ENCODE results near the gene DMRTC2.

DNA sequence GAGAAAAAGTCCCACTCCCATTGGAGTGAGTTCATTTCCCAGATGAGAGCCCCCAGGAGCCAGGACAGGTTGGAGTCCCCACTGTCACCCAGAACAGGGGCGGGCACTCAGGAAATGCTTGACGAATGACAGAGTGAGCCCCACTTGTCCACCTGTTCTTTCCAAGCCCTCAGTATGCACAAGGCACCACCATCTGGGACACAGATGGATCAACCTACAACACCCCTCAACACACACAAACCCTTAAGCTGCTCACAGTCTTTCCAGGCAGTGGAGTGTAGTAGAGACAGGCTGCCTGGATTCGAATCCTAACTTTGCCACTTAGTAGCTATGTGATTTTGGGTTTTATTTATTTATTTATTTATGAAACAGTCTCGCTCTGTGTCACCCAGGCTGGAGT, 46.1 kb downstream of the DMRTC2 start:
- TF ChIP-seq EZH2 (IDR thresholded peaks at IDR 0.05; ENCODE audit: low read length): no peak
- TF ChIP-seq, protein P1, sequence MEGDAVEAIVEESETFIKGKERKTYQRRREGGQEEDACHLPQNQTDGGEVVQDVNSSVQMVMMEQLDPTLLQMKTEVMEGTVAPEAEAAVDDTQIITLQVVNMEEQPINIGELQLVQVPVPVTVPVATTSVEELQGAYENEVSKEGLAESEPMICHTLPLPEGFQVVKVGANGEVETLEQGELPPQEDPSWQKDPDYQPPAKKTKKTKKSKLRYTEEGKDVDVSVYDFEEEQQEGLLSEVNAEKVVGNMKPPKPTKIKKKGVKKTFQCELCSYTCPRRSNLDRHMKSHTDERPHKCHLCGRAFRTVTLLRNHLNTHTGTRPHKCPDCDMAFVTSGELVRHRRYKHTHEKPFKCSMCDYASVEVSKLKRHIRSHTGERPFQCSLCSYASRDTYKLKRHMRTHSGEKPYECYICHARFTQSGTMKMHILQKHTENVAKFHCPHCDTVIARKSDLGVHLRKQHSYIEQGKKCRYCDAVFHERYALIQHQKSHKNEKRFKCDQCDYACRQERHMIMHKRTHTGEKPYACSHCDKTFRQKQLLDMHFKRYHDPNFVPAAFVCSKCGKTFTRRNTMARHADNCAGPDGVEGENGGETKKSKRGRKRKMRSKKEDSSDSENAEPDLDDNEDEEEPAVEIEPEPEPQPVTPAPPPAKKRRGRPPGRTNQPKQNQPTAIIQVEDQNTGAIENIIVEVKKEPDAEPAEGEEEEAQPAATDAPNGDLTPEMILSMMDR (optimal IDR thresholded peaks at IDR 0.05 in 1 of 3, IDR thresholded peaks at IDR 0.05 in 1 of 3, conservative IDR thresholded peaks at IDR 0.05 in 1 of 3; ENCODE audit: extremely low read depth in 1 of 3, insufficient read depth in 2 of 3, low read length in 3 of 3): no peak

Data from keratinocyte (primary cell).